HEK293 (cell line): ENCODE data around the gene KIR2DL4.
"Not testable (repeated sequence)": the region's sequence is repeated elsewhere in the genome, so short reads cannot be mapped to it uniquely, and the experiment has no call there.

ENCODE experiments used
- BCL11A ChIP-seq: fragments of 450-650 bp; formaldehyde crosslinking; IDR thresholded peaks from 2 replicates; pipeline ENCODE4 v1.5.1; 2016; ENCODE audit warnings: low read depth, missing biosample characterization, missing genetic modification characterization
- CTCF ChIP-seq: fragments of 450-650 bp; formaldehyde crosslinking; IDR thresholded peaks from 2 replicates; pipeline ENCODE4 v1.5.1; 2016; ENCODE audit warnings: missing biosample characterization, missing genetic modification characterization
- HIC1 ChIP-seq: fragments of 450-650 bp; formaldehyde crosslinking; IDR thresholded peaks from 2 replicates; pipeline ENCODE4 v1.5.1; 2016; ENCODE audit warnings: missing biosample characterization, missing genetic modification characterization
- KLF8 ChIP-seq: fragments of 450-650 bp; formaldehyde crosslinking; IDR thresholded peaks from 2 replicates; pipeline ENCODE4 v1.5.1; 2016; ENCODE audit warnings: missing biosample characterization, missing genetic modification characterization
- PBX3 ChIP-seq: sonication (generic); formaldehyde crosslinking; IDR thresholded peaks from 2 replicates; pipeline ENCODE4 v1.8.1; 2022; ENCODE audit warnings: mild to moderate bottlenecking, moderate library complexity, missing genetic modification reagents
- TCF7L2 ChIP-seq: IDR thresholded peaks from 2 replicates; pipeline ENCODE4 v1.6.1; 2011; ENCODE audit warnings: low read depth, mild to moderate bottlenecking, inconsistent platforms, low read length, moderate library complexity, borderline replicate concordance
- WT1 ChIP-seq: fragments of 450-650 bp; formaldehyde crosslinking; IDR thresholded peaks from 2 replicates; pipeline ENCODE4 v1.5.1; 2016; ENCODE audit warnings: missing biosample characterization, missing genetic modification characterization
- ZNF23 ChIP-seq: fragments of 450-650 bp; formaldehyde crosslinking; IDR thresholded peaks from 2 replicates; pipeline ENCODE4 v1.5.1; 2016; ENCODE audit warnings: missing biosample characterization, missing genetic modification characterization, borderline replicate concordance
- ZNF398 ChIP-seq: fragments of 450-650 bp; formaldehyde crosslinking; IDR thresholded peaks from 2 replicates; pipeline ENCODE4 v1.5.1; 2017; ENCODE audit warnings: missing biosample characterization, missing genetic modification characterization
- ZNF530 ChIP-seq: fragments of 450-650 bp; formaldehyde crosslinking; IDR thresholded peaks from 2 replicates; pipeline ENCODE4 v1.5.1; 2016; ENCODE audit warnings: low read depth, missing biosample characterization, missing genetic modification characterization
- ZNF549 ChIP-seq: fragments of 450-650 bp; IDR thresholded peaks from 2 replicates; pipeline ENCODE4 v1.5.1; 2018; ENCODE audit warnings: missing biosample characterization, missing genetic modification characterization, mild to moderate bottlenecking, inconsistent platforms, moderate library complexity
- ZNF610 ChIP-seq: fragments of 450-650 bp; formaldehyde crosslinking; IDR thresholded peaks from 2 replicates; pipeline ENCODE4 v1.5.1; 2016; ENCODE audit warnings: missing biosample characterization, missing genetic modification characterization, borderline replicate concordance
- ZXDB ChIP-seq: fragments of 450-650 bp; formaldehyde crosslinking; IDR thresholded peaks from 2 replicates; pipeline ENCODE4 v1.5.1; 2016; ENCODE audit warnings: missing biosample characterization, missing genetic modification characterization

- not testable (repeated sequence) for TF ChIP-seq ZNF610 (tag by site-specific recombination); CTCF; PBX3 (CRISPR knock-in tag); TCF7L2; ZNF398 (tag by site-specific recombination); ZNF530 (tag by site-specific recombination); ZNF549; KLF8 (tag by site-specific recombination); ZNF23 (tag by site-specific recombination); BCL11A (tag by site-specific recombination); HIC1; WT1 (tag by site-specific recombination); ZXDB
Observed at GRCh38 chr19:54855241-54855640, 51.8 kb downstream of the KIR2DL4 start.
